ENCODE results near the gene TBCD. TPM values are rescaled to one million over a fixed set of nuclear protein-coding genes. Genes with fewer than 3 reads are reported as not detected.

The TBCD gene
- total RNA-seq, 3 donors from 2014 or later: 41.3 to 76.0 (median 55.4) TPM

GRCh38 chr17:82779541-82779940 is 27.7 kb downstream of the TBCD start:
- TF ChIP-seq CTCF (IDR thresholded peaks at IDR 0.05): no peak
- Histone ChIP-seq H3K36me3 (ENCODE audit: low read depth) (no peaks in the 10 kb centered on the region), H3K4me3 (no peak overlapping the region), H3K4me1 (ENCODE audit: low read depth) (peaks cover 5% of the 10 kb centered on the region), H3K9me3 (no peaks in the 10 kb centered on the region)
- no peak for DNase-seq
- intact Hi-C loops (cut with DNase I, micrococcal nuclease): no loop called here
- ATAC-seq: no peak

DNA sequence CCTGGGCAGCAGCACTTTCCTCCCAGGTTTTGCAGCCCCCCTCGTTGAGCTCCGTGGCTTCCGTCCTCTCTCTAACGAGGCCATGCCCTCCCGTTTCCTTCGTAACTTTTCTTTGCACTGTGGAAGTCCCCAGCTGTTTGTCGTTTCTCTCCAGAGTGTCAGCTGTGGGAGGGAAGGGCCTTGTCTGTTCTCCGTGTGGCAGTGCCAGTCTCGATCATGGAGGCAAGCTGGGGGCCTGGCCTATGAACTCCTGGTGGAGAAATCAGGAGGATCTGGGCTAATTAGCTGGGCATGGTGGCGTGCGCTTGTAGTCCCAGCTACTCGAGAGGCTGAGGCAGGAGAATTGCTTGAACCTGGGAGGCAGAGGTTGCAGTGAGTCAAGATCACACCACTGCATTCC is 28.3 kb downstream of the TBCD start:
- H3K36me3 ChIP-seq (ENCODE audit: low read depth): no peaks in the 10 kb centered on the region
- TF ChIP-seq CTCF (IDR thresholded peaks at IDR 0.05): no peak
- no peak for ATAC-seq
- H3K9me3 ChIP-seq: no peaks in the 10 kb centered on the region
- DNase-seq: no peak
- H3K4me3 ChIP-seq: no peak overlapping the region
- intact Hi-C loops (cut with DNase I, micrococcal nuclease): no loop called here
- peaks cover 5% of the 10 kb centered on the region for H3K4me1 ChIP-seq (ENCODE audit: low read depth)

DNA sequence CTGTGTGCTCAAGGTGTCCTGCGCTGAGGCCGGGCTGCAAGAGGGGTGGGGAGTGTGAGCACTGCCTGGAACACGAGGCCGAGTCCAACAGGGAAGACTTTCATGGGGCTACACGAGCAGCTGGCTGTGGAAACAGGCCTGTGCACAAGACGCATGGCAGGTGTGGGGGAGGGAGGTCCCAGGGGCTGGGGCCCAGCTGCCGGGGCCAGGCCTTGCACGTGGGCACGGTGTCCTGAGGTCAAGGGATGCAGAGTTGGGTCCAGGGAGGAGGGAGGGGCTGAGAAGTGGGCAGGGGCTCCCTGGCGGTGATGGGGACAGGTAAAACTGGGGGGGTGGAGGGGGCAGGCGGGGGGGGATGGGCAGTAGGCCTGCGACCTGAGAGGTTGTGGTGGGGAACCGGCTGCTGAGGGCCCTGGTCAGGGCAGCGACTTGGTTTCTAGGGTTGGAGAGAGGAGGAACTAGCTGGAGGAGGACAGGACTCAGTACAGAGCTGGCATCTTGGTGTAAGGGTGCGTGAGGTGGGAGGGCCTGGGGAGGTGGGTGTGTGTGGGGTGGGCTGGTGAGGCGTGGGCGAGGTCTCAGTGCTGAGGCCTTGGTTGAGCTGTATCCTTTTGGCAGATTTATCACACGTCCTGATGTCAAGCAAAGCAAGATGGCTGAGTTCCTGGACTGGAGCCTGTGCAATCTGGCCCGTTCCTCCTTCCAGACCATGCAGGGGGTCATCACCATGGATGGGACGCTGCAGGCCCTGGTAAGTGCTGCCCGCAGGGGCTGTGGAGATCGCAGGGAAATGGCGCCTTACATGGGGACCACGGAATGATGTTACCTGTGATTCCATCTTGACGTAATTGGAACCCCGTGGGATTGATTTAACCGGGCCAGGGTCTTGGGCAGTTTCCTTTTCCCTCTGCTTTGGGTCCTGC is 29.4 kb downstream of the TBCD start:
- no peak for TF ChIP-seq CTCF (IDR thresholded peaks at IDR 0.05)

GRCh38 chr17:82781894-82782274 is 30.0 kb downstream of the TBCD start:
- peaks cover 5% of the 10 kb centered on the region for H3K4me1 ChIP-seq (ENCODE audit: low read depth)
- no peaks in the 10 kb centered on the region for H3K36me3 ChIP-seq (ENCODE audit: low read depth)
- intact Hi-C loops (cut with DNase I, micrococcal nuclease): no loop called here
- DNase-seq (peak; percentile 85 to 92 (median 91)), ATAC-seq (peak; percentile 99)
- TF ChIP-seq CTCF (IDR thresholded peaks at IDR 0.05): peak; percentile 92
- H3K4me3 ChIP-seq: no peak overlapping the region
- no peaks in the 10 kb centered on the region for H3K9me3 ChIP-seq

More for the DNA sequence above, 29.4 kb downstream of the TBCD start:
- DNase-seq (no peak), ATAC-seq (peak; percentile 5)
- H3K36me3 ChIP-seq (ENCODE audit: low read depth): no peaks in the 10 kb centered on the region
- peaks cover 5% of the 10 kb centered on the region for H3K4me1 ChIP-seq (ENCODE audit: low read depth)
- H3K9me3 ChIP-seq: no peaks in the 10 kb centered on the region
- H3K4me3 ChIP-seq: no peak overlapping the region
- intact Hi-C loops (cut with DNase I, micrococcal nuclease): no loop called here

DNA sequence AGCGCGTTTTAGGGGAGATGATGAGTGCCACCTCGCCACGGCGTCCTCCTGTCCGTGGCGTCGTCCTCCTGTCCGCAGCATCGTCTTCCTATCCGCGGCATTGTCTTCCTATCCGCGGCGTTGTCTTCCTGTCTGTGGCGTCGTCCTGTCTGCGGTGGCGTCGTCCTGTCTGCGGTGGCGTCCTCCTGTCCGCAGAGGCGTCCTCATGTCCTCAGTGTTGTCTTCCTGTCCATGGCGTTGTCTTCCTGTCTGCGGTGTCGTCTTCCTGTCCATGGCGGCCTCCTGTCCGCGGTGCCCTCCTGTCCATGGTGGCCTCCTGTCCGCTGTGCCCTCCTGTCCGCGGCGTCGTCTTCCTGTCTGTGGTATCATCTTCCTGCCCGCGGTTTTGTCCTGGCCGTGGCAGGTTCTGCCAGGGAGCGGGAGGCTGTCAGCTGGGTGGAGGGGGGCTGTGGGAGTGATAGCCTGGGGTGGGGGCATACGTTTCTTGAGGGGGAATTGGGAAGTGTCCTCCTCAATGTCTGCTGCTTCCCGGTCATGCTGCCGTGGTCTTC is 30.9 kb downstream of the TBCD start:
- ATAC-seq (no peak), DNase-seq (no peak)
- H3K36me3 ChIP-seq (ENCODE audit: low read depth): no peaks in the 10 kb centered on the region
- intact Hi-C loops (cut with DNase I, micrococcal nuclease): no loop called here
- no peak for TF ChIP-seq CTCF (IDR thresholded peaks at IDR 0.05)
- H3K9me3 ChIP-seq: no peaks in the 10 kb centered on the region
- H3K4me3 ChIP-seq: no peak overlapping the region
- H3K4me1 ChIP-seq (ENCODE audit: low read depth): peaks cover 5% of the 10 kb centered on the region

All from mucosa of descending colon (tissue), 3 donors.